OCI-LY7 (cell line): Measurements from ENCODE around the gene SYT14. TPM values are rescaled to one million over a fixed set of nuclear protein-coding genes. Genes with fewer than 3 reads are reported as not detected.

Experiments used
- BruUV-seq: library from RNA; stranded (reverse); fragments of 400-500 nt; replicated peaks from 2 replicates; lab custom pipeline; 2021; lab: Mats Ljungman, UMichigan
- CTCF ChIA-PET: fragments of 300-600 bp; sonication (Branson Sonifier 250); formaldehyde crosslinking; loops from one replicate; lab custom pipeline; 2022; ENCODE audit warnings: antibody characterized with exemption; ENCODE audit not compliant: unreplicated experiment; lab: Charles Lee
- POLR2A ChIA-PET: fragments of 300-600 bp; sonication (Branson Sonifier 250); formaldehyde crosslinking; loops from one replicate; lab custom pipeline; 2022; ENCODE audit warnings: antibody characterized with exemption; lab: Charles Lee
- DNase-seq: peaks from one replicate; pipeline ENCODE4 v3.0.0-alpha.2; 2015; ENCODE audit warnings: low spot score
- H2AFZ ChIP-seq: fragments of 200-600 bp; sonication (generic), shearing (Covaris generic); 2 replicates; pipeline ENCODE4 v1.6.1; 2014; ENCODE audit warnings: mild to moderate bottlenecking, antibody characterized with exemption, low read length, moderate library complexity
- H3K27ac ChIP-seq: fragments of 200-600 bp; sonication (generic); 2 replicates; pipeline ENCODE4 v1.5.1; 2014; ENCODE audit warnings: mixed run types, low read depth, mild to moderate bottlenecking, moderate library complexity, low read length, inconsistent platforms; ENCODE audit not compliant: poor library complexity, severe bottlenecking
- H3K36me3 ChIP-seq: fragments of 200-600 bp; sonication (generic); 2 replicates; pipeline ENCODE4 v1.6.1; 2014; ENCODE audit warnings: mild to moderate bottlenecking, antibody characterized with exemption, low read length, moderate library complexity, mixed read lengths; ENCODE audit not compliant: insufficient read depth
- H3K4me1 ChIP-seq: fragments of 200-600 bp; sonication (generic); 2 replicates; pipeline ENCODE4 v1.5.1; 2014; ENCODE audit warnings: mild to moderate bottlenecking, low read length; ENCODE audit not compliant: insufficient read depth, poor library complexity, severe bottlenecking
- H3K4me2 ChIP-seq: fragments of 200-600 bp; sonication (generic); 2 replicates; pipeline ENCODE4 v1.6.1; 2014; ENCODE audit warnings: mild to moderate bottlenecking, low read length
- H3K4me3 ChIP-seq: fragments of 200-600 bp; sonication (generic); 2 replicates; pipeline ENCODE4 v1.5.1; 2014; ENCODE audit warnings: mild to moderate bottlenecking, low read depth, low read length; ENCODE audit not compliant: poor library complexity, severe bottlenecking
- H3K79me2 ChIP-seq: fragments of 200-600 bp; sonication (generic); 2 replicates; pipeline ENCODE4 v1.6.1; 2016; ENCODE audit warnings: low read depth, mild to moderate bottlenecking, low read length, moderate library complexity, mixed read lengths; ENCODE audit not compliant: insufficient read depth
- H3K9me2 ChIP-seq: fragments of 200-600 bp; sonication (generic); 2 replicates; pipeline ENCODE4 v1.6.1; 2016; ENCODE audit warnings: mild to moderate bottlenecking, low read length, mixed read lengths; ENCODE audit not compliant: insufficient read depth
- H3K9me3 ChIP-seq: fragments of 200-600 bp; sonication (generic); 2 replicates; pipeline ENCODE4 v1.6.1; 2014; ENCODE audit warnings: mild to moderate bottlenecking, mixed run types, low read length, mixed read lengths
- H4K20me1 ChIP-seq: fragments of 200-600 bp; sonication (generic); 2 replicates; pipeline ENCODE4 v1.6.1; 2014; ENCODE audit warnings: mild to moderate bottlenecking, antibody characterized with exemption, low read length, moderate library complexity, mixed read lengths; ENCODE audit not compliant: insufficient read depth
- EZH2phosphoT487 ChIP-seq: fragments of 200-600 bp; sonication (generic); IDR thresholded peaks from 2 replicates; pipeline ENCODE4 v1.6.1; 2018; ENCODE audit warnings: low read depth, borderline replicate concordance, mild to moderate bottlenecking, mixed run types, antibody characterized with exemption, low read length, moderate library complexity, mixed read lengths
- intact Hi-C: fragments of 100-400 bp; cut with micrococcal nuclease; formaldehyde crosslinking; loops from one replicate; pipeline ENCODE4 v1.10.0; 2022; ENCODE audit not compliant: unreplicated experiment
- total RNA-seq, 2 experiments: library from RNA; depleted of rRNA in 1 of 2; stranded (reverse); fragments of >200 nt in 1 of 2; shearing (Covaris generic) in 1 of 2; gene quantifications; 2 replicates each; pipeline ENCODE4 v1.2.3, GENCODE V29; 2014 to 2022
- TF ChIP-seq, protein P1 (sequence below): fragments of 200-600 bp; sonication (generic); conservative IDR thresholded peaks from 2 replicates; pipeline ENCODE4 v1.5.1; 2014; ENCODE audit warnings: mild to moderate bottlenecking, antibody characterized with exemption, low read length, moderate library complexity, mixed read lengths

SYT14 gene
- total RNA-seq, 2 experiments from 2014 or later = not detected

DNA sequence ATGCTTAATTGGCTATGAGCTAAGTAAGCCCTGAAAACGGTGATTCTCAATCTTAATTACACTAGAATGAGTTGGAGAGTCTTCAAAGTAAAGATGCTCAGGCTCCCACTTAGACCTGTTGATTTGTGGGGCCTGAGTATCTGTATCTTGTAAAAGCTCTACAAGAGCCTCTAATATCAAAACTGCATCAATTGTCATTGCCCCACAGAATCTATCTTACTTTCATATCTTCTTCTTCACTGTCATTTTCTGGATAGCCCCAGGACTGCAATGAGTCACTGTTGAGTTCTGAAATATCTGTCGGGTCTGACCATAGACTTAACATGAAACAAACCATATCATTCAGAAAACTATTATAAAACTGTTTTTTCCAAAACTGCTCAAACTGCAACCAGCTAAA is 191.7 kb downstream of the SYT14 start:
- intact Hi-C loops = no loop called here
- Histone ChIP-seq H3K79me2 (no peaks in the 10 kb centered on the region), H3K9me2 (no peaks in the 10 kb centered on the region), H3K27ac (no peak overlapping the region), H3K36me3 (no peaks in the 10 kb centered on the region), H3K4me1 (no peaks in the 10 kb centered on the region), H2AFZ (no peak overlapping the region), H4K20me1 (no peaks in the 10 kb centered on the region), H3K4me3 (no peak overlapping the region), H3K9me3 (no peaks in the 10 kb centered on the region), H3K4me2 (no peak overlapping the region)
- no TSS peak for BruUV-seq
- ChIA-PET POLR2A (interaction anchor here (1.0 kb wide), 2 partner anchors 9 to 221 kb away, joined by 3 to 4 read pairs; no protein-coding TSS in a partner anchor), CTCF (no interaction called here)
- no peak for TF ChIP-seq EZH2phosphoT487
- TF ChIP-seq, protein P1, sequence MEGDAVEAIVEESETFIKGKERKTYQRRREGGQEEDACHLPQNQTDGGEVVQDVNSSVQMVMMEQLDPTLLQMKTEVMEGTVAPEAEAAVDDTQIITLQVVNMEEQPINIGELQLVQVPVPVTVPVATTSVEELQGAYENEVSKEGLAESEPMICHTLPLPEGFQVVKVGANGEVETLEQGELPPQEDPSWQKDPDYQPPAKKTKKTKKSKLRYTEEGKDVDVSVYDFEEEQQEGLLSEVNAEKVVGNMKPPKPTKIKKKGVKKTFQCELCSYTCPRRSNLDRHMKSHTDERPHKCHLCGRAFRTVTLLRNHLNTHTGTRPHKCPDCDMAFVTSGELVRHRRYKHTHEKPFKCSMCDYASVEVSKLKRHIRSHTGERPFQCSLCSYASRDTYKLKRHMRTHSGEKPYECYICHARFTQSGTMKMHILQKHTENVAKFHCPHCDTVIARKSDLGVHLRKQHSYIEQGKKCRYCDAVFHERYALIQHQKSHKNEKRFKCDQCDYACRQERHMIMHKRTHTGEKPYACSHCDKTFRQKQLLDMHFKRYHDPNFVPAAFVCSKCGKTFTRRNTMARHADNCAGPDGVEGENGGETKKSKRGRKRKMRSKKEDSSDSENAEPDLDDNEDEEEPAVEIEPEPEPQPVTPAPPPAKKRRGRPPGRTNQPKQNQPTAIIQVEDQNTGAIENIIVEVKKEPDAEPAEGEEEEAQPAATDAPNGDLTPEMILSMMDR = no peak
- DNase-seq = no peak

DNA sequence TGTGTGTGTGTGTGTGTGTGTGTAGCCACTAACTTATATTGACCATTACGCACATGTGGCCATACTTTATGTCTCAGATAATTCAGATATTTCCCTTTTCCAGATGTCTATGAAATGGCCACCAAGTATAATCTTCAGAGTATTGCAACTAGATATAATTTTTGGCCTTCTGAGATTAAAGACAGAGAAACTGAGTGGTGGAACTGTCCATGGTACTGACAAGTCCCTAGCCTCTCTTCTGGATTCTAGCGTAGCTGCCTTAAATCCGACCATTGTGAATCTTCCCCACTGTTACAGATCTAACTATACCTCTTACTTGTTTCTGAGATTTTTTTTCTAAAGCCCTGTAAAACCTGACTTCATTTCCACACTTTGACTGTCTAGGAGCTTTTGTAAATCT is 194.6 kb downstream of the SYT14 start:
- no peak overlapping the region for H3K27ac ChIP-seq
- H3K4me2 ChIP-seq = no peak overlapping the region
- H3K79me2 ChIP-seq = no peaks in the 10 kb centered on the region
- H4K20me1 ChIP-seq = no peaks in the 10 kb centered on the region
- TF ChIP-seq, protein P1 = no peak
- TF ChIP-seq EZH2phosphoT487 = no peak
- peak; percentile 3 for DNase-seq
- H3K36me3 ChIP-seq = no peaks in the 10 kb centered on the region
- intact Hi-C loops = no loop called here
- no TSS peak for BruUV-seq
- ChIA-PET CTCF (no interaction called here), POLR2A (interaction anchor here (0.6 kb wide), 1 partner anchor 58 kb away, joined by 4 read pairs; no protein-coding TSS in a partner anchor)
- H3K4me1 ChIP-seq = no peaks in the 10 kb centered on the region
- H2AFZ ChIP-seq = no peak overlapping the region
- H3K9me3 ChIP-seq = no peaks in the 10 kb centered on the region
- no peaks in the 10 kb centered on the region for H3K9me2 ChIP-seq
- no peak overlapping the region for H3K4me3 ChIP-seq

DNA sequence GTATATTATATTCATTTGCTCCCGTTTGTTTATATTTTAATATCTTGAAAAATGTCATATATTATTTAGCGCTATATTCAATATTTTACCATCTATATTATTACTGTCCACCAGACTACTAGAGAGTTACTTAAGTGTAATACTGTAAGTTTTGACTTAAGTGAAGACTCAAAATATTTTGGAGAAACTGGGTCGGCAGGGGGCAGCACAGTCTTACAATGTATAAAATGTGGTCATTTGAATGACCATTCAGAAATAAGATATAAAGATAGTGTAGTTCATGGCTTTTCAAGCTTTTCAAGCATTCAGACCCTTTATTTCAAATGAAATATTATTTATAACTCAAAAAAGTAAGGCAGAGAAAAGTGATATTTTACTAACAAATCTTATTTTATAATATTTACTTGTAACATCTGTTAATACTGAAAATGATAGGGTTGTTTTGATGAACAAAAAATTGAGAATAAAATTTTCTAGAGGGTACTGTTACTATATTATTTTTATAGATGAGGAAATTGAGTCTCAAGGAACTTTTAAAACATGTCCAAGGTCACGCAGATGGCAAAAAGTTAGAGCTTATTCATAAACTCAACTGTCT is 205.5 kb downstream of the SYT14 start:
- Histone ChIP-seq H3K4me2 (no peak overlapping the region), H3K9me3 (no peaks in the 10 kb centered on the region), H3K36me3 (no peaks in the 10 kb centered on the region), H4K20me1 (no peaks in the 10 kb centered on the region), H3K79me2 (no peaks in the 10 kb centered on the region), H3K4me3 (no peak overlapping the region), H2AFZ (no peak overlapping the region), H3K27ac (no peak overlapping the region), H3K4me1 (no peaks in the 10 kb centered on the region), H3K9me2 (no peaks in the 10 kb centered on the region)
- TF ChIP-seq, protein P1 = peak; percentile 94
- TF ChIP-seq EZH2phosphoT487 = no peak
- ChIA-PET CTCF (no interaction called here), POLR2A (interaction anchor here (0.6 kb wide), 2 partner anchors 166 to 167 kb away, joined by 3 read pairs; no protein-coding TSS in a partner anchor)
- DNase-seq = peak; percentile 65
- no TSS peak for BruUV-seq
- intact Hi-C loops = loop anchor here (1.0 kb wide), 2 partner anchors 168 to 257 kb away; no protein-coding TSS in a partner anchor
